Measurements from ENCODE around the gene CATSPER4.

Gene CATSPER4

GRCh38 chr1:26170472-26170821 lies 20.0 kb upstream of the CATSPER4 start:
- in situ Hi-C loops (cut with HindIII; ENCODE audit: low sequenced_read_pairs), result no loop called here
- no peak for TF ChIP-seq CTCF (IDR thresholded peaks at IDR 0.05; ENCODE audit: low read depth, low read length, missing control alignments)
- DNase-seq (ENCODE audit: low read depth), result no peak
- H3K4me3 ChIP-seq (ENCODE audit: low read depth, low read length), result peak overlapping the region; percentile 91

- in situ Hi-C loops (cut with HindIII; ENCODE audit: low sequenced_read_pairs), result no loop called here
- DNase-seq (ENCODE audit: low read depth), result no peak
- peak within 1 kb of the TSS; percentile 91 for H3K4me3 ChIP-seq (ENCODE audit: low read depth, low read length)
- TF ChIP-seq CTCF (IDR thresholded peaks at IDR 0.05; ENCODE audit: low read depth, low read length, missing control alignments), result no peak
Observed at GRCh38 chr1:26171084-26172072, 19.0 kb upstream of the CATSPER4 start, which contains the start of gene ZNF593OS. Gene ZNF593OS, minus strand, starts transcription at chr1:26171832. Its CDS starts 171 bp downstream, at chr1:26171661.

- no peak for DNase-seq (ENCODE audit: low read depth)
- in situ Hi-C loops (cut with HindIII; ENCODE audit: low sequenced_read_pairs), result no loop called here
- no peak for TF ChIP-seq CTCF (IDR thresholded peaks at IDR 0.05; ENCODE audit: low read depth, low read length, missing control alignments)
- no peak overlapping the region for H3K4me3 ChIP-seq (ENCODE audit: low read depth, low read length)
Observed at GRCh38 chr1:26175346-26175745, 15.1 kb upstream of the CATSPER4 start.

- in situ Hi-C loops (cut with HindIII; ENCODE audit: low sequenced_read_pairs), result no loop called here
- TF ChIP-seq CTCF (IDR thresholded peaks at IDR 0.05; ENCODE audit: low read depth, low read length, missing control alignments), result no peak
- no peak for DNase-seq (ENCODE audit: low read depth)
- no peak within 1 kb of the TSS for H3K4me3 ChIP-seq (ENCODE audit: low read depth, low read length)
Observed at GRCh38 chr1:26177182-26177684, 13.2 kb upstream of the CATSPER4 start, which contains the start of gene CNKSR1. Gene CNKSR1, plus strand, starts transcription at chr1:26177491. Its CDS starts 57 bp downstream, at chr1:26177548.

- no peak for DNase-seq (ENCODE audit: low read depth)
- no peak overlapping the region for H3K4me3 ChIP-seq (ENCODE audit: low read depth, low read length)
- no peak for TF ChIP-seq CTCF (IDR thresholded peaks at IDR 0.05; ENCODE audit: low read depth, low read length, missing control alignments)
- in situ Hi-C loops (cut with HindIII; ENCODE audit: low sequenced_read_pairs), result no loop called here
Observed at GRCh38 chr1:26180010-26180506, 10.3 kb upstream of the CATSPER4 start.

- TF ChIP-seq CTCF (IDR thresholded peaks at IDR 0.05; ENCODE audit: low read depth, low read length, missing control alignments), result no peak
- DNase-seq (ENCODE audit: low read depth), result no peak
- in situ Hi-C loops (cut with HindIII; ENCODE audit: low sequenced_read_pairs), result no loop called here
- no peak overlapping the region for H3K4me3 ChIP-seq (ENCODE audit: low read depth, low read length)
Observed at GRCh38 chr1:26181586-26182382, 8.6 kb upstream of the CATSPER4 start.
